Left renal pelvis (tissue), 4 donors: ENCODE results near the gene HOXB8. TPM values are rescaled to one million over a fixed set of nuclear protein-coding genes. Genes with fewer than 3 reads are reported as not detected.

ENCODE experiments used
- DNase-seq, 4 donors: peaks; one replicate each; pipeline ENCODE4 v3.0.0-alpha.2; 2013; ENCODE audit warnings: low read depth in 4 of 4, low spot score in 3 of 4
- polyA plus RNA-seq, 4 donors: library from polyadenylated mRNA; unstranded; fragments of 120-200 nt; gene quantifications; one replicate each; pipeline ENCODE4 v1.2.1, GENCODE V29; 2013; ENCODE audit not compliant: insufficient read length in 4 of 4

The HOXB8 gene
- polyA plus RNA-seq, 4 donors = 5.1 to 61.5 (median 46.5) TPM

DNA sequence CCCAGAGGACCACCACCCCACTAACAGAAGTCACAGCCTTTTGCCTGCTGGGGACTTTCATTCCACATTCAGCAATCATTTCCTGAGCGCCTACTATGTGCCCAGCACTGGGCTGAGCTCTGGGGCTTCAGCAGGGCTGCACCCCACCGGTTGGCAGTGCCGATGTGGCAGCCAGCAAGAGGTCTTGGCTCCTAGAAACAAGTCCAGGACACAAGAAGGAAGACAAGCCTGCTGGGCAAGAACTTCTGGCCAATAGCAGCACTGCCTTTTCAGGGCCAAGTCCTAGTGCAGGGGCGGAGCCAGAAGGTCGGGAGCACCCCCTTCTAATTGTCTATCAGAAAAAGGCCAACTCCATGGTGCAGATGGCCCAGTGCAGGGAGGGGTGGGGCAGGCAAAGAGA is 24.0 kb upstream of the HOXB8 start:
- no peak for DNase-seq

DNA sequence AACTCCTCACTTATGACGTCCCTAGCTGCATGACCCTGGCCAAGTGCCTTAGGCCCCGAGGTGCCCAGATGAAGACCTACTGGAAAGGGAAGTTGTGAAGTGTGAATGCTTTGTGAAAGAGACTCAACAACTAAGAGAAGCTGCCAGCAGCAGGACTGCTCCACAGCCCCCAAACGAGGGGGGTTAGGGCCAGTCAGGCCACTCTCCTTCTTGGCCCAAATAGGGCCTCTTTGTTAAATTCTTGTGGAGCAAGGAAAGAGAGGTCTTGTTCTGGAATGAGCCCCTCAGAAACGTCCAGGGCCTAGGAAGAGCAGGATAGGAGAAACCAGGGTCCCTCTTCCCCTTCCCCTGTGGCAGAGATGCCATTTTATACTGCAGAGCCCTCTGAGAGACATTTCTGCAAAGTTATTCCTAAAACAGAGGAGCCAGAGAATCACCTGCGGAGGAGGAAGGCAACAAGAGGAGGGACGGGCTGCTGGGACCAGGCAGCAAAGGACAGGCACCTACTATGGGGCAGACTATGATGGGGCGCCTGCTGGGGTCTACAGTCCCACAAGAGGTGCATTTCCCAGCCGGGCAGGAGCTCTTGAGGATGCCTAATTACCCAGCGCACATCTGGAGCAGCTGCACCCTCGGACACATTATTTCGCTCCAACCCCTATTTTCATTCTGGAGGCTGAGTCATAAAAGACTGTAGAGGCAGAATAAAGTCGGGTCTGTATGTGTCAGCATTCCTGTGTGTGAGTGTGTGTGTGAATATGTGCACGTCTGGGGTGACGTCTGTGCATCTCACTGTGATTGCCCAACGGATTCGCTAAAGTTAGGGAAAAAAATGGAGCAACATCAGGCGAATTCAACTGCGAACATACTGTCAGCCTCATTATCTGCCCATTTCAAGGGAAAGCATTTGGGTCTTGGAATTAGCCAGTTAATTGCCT is 22.5 kb upstream of the HOXB8 start:
- DNase-seq = no peak

DNA sequence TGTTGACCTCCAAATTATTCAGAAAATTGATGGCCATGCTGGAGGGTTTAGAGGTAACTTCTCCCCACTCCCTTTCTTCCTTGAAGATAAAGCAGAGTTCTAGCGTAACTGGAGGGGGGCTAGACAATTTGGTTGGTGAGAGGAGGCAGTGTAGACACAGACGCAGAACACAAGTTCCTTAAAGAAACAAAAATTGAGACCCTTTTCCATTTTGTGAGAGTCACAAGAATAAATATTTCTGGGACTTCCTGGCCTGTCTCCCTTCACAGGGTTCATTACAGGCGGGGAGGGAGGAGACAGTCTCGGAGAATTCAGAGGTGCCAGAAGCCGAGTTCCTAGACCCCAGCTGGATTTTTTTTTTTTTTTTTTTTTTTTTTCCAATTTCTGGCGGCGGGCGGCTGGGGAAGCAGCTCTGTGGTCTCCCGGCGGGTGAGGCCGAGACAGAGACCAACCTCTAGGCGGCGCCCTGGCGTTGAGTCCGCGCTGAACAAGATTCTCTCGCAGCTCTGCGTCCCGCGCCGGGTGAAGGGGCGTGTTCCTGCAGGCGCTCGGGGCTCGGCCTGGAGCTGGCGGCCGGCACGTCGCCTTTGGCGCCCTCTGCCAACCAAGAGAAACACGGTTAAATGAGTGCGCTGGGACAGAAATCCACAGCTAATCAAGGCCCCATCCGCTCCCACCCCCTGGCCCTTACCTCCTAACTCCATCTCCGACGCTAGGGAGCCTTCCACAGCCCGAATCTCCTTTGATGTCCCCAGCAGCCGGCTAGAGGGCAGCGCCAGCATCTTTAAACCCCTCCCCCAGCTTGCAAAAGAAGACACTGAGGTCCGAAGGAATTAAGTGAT is 21.3 kb upstream of the HOXB8 start:
- DNase-seq = no peak

DNA sequence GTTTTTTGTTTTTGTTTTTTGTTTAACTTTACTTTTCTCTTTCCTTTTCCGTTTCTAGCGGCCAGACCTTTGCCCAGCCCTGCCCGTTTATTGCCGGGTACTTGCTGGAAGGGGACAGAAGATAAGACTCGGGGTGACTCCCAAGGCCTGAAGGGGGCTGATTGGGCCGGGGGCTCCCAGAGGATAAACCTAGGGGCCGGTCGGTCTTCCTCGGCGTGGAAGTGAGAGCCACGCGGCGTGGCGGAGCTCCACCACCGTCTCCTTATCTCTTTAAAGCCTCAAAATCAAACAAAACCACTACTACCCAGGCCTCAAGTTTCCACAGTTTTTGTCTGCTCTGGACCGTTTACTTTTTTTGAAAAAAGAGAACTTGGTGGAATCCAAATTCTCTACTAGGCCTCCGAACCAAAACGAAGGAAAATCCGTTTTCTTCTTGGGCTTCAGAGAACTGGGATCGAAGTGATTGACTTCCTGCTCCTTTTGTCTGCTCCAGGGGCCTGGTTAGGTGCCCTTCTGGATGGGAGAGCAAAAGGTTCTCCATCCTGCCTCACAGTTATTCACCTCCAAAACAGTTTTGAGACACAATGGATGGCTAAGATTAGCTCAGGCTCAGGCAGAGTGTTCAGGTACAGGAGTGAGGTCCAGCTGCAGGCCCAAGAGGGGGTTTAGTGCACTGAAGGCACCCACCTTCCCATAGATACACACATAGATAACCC is 19.6 kb upstream of the HOXB8 start:
- no peak for DNase-seq

DNA sequence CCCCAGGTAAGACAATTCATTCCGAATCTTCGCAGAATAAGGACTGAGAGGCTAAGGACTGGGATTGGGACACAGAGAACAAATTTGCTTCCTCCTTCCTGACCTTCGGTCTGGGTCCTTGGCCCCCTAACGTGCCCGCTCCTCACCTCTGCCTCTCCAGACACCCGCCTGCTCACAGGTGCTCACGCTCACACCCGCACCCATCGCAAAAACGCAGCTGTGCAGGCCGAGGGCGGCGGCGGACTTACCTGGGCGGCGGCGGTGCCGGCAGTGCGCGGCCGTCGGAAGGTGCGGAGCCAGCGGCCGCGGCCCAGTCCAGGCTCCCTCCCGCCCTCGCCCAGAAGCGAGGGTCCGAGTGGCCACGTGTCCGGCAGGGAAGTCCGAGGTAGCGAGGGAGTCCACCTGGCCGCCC is 18.2 kb upstream of the HOXB8 start:
- no peak for DNase-seq

DNA sequence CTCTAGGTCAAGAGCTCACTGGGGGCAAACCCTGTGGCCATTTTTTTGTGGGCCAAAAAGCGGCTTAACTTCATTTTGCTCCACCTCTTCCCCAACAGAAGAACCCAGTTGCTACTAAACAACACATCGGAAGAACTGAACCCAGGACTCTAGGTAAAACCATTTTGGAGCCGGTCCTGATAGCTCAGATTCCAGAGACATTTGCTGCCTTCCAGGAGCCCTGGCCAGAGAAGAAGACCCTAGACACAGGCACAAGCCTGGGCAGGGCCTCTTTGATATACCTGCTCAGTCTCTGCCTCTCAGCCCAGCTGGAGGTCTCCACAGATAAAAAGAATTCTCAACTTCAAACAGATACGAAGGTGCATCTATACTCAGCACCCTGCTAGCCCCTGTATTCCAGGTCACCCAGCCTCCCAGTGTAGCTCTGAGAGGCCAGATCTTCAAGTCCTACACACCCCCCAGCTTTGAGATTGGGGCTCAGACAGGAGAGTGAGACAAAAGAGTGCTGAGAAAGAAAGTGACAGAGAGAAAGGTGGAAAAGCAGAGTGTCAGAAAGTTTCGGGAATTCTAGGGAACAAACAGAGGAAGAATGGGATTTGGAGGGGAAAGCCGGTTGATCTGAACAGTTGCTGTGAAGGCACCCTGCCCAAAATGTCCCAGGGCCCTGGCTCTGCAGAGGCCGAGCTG is 17.6 kb upstream of the HOXB8 start:
- DNase-seq = no peak

DNA sequence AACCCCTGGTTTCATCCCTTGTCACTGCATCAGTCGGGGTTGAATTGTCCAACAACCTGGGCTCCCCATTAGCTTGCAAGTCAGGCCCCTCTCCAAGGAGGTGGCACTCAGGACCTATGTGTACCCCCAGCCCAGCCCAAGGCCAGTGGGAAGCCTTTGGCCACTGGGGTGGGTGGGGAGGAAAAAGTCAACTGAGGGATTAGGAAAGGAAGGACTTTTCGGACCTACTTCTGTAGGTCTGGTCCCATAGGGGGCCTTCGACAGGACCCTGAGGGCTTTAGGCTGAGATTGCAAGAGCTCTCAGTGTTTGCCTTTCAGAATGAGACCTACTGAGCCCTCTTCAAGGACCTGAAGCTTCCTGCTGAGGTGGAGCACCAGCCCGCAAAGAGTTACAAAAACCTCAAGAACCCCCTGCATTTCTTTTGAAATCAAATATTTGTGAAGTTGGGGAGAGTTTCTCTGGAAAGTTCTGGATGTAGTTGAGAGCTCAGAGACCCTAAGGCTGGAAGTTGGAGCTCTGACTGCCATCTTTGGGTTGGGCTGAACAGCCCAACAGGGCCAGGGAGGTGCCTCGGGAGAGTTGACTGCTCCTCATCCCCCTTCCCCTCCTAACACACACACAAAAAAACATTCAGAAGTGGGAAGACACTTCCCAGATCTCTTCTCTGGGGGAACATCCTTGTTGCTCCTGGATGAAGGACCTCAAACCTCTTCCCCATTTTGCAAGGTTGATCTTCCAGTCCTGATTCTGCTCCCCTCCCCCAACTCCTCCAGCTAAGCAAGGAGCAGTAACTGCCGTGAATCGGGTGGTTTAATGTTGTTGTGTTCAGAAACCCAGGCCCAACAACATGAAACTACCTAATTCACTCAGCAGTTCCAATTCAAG is 16.8 kb upstream of the HOXB8 start:
- no peak for DNase-seq

DNA sequence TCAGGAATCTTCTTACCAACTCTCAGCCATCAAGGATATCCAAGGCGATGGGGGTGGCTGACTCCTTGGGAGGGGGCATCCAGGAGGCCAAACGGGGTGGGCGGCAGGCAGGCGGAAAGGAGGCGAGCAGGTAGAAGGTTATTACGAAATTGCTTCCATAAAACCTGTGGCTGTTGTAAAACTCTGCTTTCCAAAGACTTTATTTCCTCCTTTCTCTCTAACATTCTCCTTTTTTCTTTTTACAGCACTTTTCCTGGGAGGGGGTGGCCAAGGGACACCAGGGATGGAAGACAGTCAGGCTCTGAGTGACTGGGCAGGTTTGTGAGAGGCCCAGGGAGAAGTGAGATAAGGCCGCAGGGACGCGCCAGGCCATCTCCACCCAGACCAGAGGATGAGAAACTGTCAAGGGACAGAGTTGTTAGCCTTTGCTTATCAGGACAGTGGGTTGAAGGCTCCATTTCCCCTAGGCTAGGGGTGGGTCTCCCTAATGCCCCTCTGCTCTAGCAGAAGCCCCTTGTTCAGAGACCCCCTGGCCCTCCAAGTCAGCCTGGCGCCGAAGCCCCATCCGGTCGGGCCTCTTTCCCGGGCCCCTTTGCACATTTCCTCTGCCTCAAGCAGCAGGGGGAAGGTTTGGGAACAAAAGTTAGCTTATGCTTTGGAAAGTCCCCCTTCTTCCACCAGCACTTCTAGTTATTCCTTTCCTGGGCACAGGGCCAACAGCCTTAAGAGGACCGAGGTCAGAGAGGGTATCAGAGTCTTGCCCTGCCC is 16.0 kb upstream of the HOXB8 start:
- no peak for DNase-seq

DNA sequence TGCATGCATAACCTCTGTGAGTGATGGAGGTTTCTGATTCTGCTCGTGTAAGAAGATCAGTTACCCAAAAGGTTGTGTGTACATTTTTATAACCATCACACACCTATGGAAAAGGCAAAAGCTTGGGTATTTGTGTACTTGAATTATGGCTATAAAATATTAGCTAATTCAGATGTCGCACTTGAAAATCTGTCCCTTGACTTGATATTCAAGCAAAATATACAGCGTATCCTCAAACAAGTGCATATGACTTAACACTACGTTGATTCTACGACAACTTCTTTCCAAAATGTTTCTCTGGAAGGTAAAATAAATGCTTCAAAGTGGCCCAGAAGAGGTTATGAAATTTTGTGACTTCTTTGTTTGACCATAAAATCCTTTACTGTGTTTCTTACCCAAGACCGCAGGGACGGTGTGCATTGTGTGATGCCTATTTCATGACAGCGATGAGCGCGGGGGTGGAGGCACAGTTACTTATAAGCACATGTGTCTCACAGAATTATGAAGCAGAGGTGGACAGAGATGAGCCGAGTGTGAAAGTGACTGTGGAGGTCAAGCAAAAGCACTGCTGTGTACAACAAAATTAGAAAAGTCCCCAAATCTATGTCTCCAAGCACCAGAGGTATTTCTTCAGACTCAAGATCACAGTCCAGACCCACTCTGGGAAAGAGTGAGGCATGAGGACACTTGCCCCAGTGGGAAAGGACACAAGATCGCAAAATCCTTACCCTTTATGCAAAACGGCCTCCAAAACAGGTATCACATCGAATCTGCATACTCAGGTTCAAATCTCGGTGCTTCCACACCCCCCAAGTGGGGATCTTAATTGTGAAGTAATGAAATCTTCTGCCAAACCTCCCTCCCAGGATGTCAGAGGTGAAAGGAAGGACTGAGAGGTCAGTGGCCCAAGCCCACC is 15.2 kb upstream of the HOXB8 start:
- no peak for DNase-seq

DNA sequence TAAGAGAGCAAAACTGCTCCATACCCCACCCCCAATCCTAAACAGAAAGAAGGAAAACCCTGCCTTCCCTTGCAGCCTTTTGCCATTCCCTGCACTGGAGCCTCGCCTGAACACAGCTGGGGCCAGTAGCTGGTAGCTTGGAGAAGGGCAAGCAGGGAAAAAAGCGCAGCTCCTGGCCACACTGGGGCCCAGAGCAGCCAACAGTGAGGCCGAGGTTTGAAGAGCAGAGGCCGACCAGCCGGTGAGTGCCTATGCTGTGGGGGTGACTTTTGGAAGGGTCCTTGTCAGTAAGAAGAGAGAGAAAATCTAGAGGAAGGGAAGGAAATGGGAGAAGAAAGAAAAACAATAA is 14.3 kb upstream of the HOXB8 start:
- no peak for DNase-seq

DNA sequence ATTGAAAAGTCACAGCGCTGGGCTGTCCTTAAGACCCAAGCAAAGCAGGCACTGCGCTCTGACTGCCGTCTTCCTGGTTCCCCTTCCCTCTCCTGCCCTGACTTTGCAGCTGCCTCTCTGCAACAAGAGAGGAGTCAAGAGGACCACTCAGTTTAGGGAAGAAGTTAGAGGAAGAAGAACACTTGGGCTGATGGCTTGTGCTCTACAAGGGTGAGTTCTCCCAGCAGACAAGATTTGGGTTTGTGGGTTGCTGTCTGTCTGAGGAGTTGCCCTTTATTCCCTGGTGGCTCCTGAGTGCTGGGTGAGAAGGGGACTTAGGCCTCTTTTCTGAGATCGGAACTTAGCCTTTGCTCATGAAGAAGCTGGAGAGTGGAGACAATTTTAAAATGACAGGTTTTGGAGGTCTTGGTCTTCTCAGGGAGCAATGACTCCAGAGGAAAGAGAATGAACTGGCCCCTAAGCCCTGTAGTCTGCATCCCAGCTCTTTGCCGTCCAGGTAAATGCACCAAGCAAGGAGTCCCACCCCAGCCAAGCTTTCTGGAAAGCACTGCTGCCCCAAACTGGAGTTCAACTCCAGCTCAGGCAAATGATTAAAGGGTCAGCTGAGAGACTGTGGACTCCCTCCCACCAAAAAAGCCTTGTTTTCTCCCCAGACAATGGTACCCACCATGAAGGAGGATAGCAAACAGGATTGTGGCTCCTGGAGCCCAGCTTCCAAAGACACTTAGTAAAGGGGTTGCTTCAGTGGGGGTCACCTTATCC is 13.7 kb upstream of the HOXB8 start:
- DNase-seq = no peak

DNA sequence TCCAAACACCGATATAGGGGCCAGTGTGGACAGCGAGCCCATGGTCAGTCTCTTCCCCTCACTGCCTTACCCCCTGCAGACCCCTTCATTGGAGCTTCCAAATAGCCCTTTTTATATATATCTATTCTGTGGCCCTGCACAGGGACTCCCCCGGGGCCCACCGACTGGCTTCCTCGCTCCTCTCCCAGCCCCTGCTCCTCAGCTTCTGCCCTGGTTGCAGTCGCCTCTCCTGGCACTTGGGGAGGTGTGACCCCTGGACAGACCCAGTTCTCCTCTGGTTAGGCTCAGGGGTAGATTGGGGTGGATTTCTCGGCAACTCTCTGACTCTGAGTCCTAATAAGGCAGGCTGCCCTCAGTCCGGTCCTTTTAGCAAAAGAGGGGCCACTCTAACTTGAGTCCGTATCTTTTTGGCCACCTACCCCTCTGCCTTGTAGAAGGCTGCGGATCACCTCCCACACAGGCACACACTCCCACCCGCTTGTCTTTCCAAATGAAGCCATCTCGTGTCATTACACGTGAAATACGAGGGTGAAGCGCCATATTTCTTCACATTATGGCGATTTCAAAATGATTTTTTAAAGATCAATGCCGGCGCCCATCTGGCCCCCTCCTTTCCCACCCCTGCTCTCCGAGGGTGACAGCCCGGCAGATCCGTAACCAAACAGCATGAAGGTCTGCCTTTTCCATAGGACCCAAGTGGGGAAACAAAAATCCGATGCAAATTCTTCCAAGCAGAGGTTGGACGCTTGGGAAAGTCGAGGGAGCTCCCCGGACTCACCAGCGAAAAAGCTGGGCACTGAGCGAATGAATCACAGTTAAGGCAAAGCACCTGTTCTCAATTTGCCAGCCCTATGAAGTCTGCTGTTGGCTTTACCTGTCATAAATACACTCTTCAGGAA is 12.8 kb upstream of the HOXB8 start:
- DNase-seq = no peak

DNA sequence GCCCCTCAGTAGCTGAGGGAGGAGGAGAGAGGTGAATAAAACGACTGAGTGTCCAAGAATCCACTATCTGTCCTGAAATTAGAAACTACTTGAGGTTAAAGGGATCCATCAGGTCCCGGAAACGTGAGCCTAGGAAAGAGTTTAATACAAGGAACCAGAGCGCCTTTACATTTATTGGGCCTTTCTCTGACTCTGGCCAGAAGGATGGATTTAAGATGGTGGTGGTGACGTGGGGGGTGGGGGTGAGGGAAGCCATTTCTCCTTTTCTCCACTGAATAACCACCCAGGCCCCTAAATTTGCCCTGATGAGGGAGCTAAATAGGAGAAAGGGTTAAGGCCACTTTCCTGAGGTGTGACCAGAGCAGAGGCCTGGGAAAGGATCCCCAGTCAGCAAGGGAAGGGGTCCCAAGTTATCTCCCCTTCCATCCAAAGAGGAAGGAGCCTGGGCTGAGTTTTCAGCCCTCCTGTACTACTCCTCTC is 12.1 kb upstream of the HOXB8 start:
- DNase-seq = no peak

DNA sequence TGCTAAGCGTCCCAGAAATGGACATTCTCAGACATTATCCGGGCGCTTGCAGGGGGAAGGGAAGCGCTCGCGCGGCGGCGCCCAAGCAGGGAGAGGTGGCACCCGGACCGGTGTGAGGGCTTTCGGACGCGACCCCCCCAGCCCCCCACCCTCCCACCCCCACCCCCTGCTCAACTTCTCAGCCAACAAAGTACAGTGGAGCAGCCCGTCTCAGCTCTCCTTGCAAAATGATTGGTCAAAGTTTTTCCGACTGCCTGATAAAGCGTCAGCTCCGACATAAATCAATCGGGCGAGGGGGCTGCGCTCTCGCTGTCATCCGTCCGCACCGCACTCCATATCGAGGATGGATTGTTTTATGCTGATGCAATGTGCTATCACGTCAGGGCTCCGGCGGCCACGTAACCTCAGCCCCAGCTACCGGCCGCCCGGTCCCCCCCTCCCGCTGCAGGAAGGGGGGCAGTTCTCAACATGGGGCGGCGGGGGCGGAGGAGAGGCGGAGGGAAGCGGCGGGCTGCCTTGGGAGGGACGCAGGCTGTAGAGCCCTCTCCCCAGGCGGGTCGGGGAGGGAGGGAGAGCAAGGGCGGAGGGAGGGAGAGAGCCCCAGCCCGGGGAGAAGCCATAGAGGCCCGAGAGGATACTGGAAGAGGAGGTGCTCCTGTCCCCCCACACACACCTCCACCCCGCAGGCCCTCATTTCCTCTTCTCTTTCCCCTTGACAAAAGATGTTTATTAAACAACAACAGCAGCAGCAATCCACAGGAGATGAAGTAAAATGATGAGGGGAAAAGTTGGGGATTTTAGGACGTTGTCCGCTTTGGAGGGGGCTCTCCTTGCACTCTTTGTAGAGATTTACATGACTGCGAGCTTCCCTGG is 11.4 kb upstream of the HOXB8 start, which contains the start of gene HOXB9:
TSS of gene HOXB9 (minus strand) at position 114 of the 873 bp plus-strand sequence. CDS start at position 25, 89 bp downstream.
- peak in 1 of 4 donors; percentile 53 for DNase-seq
